NAMALWA (cell line): Measurements from ENCODE around the gene EVX2.
A peak's percentile ranks its signal among the peaks of the same experiment; 100 is the strongest.

ENCODE experiments used
- DNase-seq: peaks from one replicate; pipeline ENCODE4 v3.0.0-alpha.2; 2015; ENCODE audit warnings: low spot score

The EVX2 gene

DNA sequence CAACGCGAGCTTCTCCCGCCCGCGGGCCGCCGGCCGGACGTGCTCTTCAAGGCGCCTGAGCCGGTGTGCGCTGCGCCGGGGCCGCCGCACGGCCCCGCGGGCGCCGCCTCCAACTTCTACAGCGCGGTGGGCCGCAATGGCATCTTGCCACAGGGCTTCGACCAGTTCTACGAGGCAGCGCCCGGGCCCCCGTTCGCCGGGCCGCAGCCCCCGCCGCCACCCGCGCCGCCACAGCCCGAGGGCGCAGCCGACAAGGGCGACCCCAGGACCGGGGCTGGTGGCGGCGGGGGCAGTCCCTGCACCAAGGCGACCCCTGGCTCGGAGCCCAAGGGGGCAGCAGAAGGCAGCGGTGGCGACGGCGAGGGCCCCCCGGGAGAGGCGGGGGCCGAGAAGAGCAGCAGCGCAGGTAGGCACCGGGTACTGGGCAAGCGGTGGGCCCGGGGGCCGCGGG lies 24.0 kb upstream of the EVX2 start:
- no peak for DNase-seq

DNA sequence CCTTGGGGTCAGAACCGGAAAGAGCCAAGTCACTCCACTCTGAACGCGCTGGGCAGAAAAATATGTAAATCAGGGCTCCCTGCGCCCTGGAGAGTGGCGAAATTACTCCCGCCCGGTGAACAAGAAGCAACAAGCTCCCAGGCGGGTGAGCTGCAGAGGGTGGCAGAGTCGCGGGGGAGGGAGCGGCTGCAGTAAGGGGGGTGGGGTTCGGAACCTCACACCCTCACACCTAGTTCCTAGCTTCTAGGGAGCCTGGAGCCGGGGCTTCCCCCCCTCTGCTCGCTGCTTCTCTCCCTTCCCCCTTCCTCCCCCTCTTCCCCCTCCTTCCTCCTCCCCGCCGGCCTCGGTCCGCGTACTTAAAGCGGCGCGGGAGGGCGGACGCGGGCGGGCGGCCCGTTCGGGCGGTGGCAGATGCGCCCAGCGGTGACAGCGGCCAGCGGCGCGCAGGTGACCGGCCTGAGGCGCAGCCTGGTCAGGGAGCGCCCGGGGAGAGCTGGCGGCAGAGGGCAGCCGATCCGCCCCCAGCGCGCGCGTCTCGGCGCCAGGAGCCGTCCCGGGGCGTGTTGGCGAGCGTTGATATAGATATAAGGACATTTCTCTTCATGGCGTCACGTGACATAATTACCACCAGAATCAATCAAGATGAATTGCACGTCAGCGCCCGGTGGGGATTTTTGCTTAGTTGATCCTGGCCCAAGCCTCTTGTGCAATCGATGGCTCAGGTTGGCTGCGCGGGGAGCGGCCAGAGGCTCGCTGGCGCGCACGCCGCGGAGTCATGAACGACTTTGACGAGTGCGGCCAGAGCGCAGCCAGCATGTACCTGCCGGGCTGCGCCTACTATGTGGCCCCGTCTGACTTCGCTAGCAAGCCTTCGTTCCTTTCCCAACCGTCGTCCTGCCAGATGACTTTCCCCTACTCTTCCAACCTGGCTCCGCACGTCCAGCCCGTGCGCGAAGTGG lies 23.1 kb upstream of the EVX2 start, which contains the start of gene HOXD11:
Gene HOXD11 (plus strand): TSS at position 700 of the 959 bp plus-strand sequence. CDS start 76 bp downstream, at position 776.
- DNase-seq, result no peak

DNA sequence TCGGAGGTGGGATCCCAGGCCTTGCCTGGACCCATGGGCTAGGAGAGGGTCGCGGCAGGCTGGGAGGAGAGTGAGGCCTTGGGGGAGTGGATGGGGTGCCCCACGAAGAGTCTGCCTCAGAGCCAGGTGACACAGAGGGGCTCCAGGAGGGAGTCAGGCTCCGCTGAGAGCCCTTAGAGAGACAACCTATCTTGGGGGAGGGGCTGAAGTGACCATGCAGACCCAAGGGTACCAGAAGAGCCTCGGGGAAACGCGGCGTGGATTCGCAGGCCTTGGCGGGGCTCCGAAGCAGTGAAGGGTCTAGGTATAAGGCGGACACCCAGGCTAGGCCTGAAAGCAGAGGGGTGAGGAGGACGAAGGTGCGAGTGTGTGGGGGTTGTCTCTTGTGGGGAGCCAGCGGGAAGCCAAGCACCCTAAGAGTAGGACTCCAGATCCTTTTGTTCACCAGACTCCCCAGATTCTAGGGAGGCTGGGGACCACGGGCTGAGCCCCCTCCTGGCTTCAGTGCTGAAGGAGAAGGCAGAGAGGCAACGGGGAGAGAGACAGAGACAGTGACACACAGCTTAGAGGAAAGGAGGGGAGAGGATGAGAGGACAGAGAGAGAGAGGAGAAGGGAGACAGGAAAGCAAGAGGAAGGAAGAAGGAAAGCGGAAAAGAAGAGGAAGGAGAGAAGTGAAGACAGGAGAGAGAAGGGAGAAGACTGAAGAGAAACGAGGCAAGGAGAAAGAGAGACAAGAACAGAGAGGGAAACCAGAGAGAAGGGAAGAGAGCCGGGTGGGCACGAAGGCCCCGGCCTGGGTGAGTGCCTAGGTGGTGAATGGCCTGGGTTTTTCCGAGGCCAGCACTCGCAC lies 22.2 kb upstream of the EVX2 start:
- DNase-seq, result no peak

DNA sequence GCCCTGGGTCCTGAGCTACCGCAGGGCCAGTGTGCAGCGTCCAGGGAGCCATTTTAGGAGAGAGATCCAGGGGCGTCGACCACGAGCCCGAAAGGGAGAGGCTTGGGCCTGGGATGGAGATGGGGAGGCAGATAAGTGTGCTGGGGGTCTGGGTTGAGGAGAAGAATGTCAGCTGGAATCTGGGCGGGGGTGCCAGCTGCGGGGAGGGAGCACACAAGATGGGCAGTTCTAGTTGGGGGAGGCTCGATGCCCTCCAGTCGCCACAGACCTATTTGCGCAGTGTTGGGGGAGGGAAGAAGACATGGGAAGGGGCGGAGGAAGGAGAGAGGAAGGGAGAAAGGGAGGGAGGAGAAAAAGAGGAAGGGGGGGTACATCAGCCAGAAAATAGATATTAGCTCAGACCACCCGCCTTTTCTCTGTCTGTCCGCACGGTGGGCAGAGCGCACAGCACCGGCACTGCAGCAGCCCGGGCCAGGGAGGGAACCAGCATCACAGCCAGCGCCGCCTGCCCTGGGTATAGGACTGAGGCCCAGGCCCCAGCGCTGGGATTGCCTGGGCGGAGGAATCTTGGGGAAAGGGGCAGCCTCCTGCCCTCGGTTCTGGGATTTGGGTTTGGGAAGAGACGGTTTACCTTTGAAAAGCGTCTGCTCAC lies 21.4 kb upstream of the EVX2 start:
- no peak for DNase-seq

DNA sequence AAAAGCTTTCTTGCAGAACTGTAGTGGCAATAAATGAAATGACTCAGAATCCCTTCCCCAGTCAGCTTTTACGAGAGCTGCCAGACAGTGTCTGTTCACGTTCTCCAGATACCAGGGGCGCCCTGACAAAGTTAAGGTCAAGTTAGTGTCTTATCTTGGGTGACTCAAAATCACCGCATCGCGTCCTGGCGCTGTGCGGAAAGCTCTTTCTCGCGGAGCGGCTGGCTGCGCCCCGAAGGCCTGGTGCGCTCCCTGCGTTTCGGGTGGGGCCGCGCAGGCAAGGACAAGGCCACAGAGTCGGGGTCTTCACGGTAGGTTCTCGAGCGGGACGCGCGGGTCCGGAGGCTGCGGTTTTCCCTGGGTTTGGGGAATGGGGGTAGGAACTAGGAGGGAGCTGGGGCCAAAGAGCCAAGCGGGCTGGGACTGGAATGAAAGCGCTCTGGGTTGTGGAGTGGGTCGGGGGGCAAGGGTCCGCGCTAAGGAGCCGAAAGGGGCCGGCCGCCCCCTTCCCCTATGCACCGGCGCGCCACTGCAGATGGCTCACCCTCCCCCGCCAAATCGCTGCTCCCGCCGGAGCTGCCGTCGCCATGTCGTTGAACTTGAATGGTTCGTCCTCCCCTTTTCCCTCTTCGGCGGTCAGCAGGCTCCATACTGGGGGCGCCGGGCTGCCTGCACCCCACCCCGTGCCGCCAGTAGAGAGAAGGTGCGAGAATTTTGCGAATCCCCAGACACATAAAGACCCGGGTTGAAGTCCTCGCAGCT lies 20.7 kb upstream of the EVX2 start:
- no peak for DNase-seq

DNA sequence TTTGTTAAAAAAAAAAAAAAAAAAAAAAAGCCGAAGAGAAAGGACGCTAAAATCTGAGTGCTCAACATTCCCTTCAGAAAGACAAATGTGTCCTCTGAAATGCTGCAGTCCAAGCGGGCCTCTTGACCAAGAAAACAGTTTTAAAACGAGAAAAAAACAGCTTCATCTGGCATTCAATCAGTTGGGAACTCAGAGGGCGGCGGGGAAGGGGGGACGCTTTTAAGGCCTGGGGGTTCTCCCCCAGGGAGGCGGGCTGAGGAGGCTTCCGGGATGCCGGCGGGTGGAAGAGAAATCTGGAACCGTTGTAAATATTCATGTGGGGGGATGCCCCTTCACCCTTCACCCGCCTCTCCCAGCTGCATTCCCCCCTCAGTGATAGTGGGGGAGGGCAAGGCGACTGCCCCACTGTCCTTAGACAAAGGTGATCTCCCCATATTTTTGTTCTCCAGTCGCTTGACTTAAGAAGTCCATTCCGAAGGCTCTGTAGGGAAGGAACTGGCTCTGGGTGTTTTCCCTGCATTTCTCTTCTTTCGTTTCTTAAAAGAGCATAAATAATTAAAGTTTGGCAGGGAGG lies 20.1 kb upstream of the EVX2 start:
- no peak for DNase-seq

DNA sequence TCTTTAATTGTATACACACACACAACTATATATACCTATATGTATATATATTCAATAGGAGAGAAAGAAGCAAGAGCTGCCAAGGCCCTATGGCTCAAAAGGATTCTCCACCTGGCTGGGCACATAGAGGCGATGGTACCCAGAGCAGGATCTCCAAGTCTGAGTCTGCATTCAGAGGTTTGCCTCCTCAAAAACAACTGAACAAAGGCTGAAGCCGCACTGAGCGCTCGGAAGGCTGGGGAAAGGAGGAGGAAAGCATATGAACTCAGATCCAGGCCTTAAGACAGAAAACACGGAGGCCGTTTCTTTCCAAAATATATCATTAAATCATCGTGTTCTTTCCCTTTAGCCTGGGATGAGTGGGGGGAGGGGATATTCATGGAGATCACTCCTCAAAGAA lies 19.4 kb upstream of the EVX2 start:
- no peak for DNase-seq

DNA sequence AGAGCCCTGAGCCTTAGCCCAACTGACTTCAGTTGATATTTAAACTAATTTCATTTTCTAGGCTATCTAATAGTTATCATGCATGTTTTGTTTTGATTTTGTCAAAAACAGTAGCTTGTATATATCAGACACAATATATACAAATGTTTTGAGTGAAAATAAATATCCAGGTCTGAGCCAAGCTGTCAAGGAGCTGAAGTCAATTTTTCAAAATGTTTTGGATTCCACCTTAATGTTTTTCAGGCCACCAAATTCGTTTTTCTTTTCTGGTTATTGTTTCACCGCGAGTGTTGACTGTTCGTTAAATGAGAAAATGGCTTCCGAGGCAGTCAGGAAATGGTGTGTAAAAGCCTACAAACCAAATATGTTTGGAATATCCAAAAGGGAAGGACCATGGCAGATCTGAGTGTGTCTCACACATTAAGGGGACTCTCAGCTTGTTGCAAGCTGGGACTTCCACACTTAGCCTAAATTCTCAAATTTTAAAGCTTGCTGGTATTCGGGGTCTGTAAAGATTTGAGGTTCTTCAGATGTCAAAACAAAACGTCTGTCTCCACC lies 18.6 kb upstream of the EVX2 start:
- DNase-seq, result no peak

DNA sequence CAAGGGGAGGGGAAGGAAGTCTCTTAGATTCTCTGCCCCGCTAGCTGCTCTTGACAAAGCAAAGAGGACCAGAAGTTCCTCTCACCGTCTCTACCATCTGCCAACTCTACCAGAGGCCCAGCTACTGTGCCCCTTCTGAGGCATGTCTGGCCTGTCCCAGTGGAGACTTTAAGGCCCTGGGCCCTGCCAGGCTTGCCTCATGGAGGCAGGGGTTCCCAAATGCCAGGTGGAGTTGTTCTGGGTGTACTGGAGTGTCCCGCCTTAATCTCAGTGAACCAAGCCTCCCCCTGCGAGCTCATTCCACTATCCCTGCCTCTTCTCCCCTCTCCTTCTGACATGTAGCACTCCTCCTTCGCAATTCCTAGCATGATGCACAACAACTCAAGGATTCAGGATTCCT lies 18.1 kb upstream of the EVX2 start:
- DNase-seq, result no peak

DNA sequence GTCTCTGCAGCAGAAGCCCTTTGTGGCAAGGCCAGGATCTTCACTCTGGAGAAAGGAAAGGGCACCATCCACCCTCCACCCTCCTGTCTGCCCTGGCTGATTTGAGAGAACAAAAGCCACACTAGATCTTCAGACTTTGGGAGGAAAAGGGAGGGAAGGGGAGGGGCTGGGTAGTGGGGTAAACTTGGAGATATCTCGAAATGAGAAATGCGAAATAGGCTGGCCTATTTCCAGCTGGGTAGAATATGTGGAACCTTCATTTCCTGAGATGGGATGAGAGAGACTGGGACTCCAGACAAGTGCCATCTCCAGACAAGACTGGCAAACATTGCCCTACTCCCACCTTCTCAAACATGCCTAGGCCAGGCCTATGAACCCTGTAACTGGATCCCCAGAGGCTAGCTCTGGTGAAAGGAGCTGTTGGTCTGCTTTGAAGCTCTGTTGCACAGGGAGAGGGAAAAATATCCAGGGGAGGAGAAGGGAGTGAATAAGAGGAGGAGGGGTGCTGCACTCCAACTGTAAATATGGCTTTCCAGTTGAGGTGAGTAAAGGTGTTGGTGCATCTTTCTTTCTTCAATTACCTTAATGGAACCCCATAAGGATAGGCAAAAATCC lies 17.6 kb upstream of the EVX2 start:
- DNase-seq, result no peak

DNA sequence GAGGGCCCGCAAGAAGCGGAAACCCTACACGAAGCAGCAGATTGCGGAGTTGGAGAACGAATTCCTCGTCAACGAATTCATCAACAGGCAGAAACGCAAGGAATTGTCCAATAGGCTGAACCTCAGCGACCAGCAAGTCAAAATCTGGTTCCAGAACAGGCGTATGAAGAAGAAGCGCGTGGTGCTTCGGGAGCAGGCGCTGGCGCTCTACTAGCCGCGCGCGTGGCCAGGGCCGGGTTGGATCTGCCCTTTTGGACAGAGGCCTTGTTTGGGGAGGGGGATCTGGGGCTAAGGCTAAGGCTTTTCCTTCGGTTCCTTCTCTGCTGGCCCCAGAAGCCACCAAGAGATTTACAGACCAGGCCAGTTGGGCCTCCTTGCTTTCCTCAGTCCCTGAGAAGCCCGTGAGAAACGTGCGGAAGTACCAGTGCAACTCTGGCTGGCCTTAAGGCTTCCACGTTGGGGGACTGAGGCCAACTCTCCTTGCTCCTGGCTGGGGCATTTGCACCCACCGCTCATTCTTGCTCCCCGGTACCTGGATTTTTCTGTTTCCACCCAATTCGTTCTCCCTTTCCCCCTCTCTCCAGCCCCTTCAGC lies 16.9 kb upstream of the EVX2 start:
- no peak for DNase-seq

DNA sequence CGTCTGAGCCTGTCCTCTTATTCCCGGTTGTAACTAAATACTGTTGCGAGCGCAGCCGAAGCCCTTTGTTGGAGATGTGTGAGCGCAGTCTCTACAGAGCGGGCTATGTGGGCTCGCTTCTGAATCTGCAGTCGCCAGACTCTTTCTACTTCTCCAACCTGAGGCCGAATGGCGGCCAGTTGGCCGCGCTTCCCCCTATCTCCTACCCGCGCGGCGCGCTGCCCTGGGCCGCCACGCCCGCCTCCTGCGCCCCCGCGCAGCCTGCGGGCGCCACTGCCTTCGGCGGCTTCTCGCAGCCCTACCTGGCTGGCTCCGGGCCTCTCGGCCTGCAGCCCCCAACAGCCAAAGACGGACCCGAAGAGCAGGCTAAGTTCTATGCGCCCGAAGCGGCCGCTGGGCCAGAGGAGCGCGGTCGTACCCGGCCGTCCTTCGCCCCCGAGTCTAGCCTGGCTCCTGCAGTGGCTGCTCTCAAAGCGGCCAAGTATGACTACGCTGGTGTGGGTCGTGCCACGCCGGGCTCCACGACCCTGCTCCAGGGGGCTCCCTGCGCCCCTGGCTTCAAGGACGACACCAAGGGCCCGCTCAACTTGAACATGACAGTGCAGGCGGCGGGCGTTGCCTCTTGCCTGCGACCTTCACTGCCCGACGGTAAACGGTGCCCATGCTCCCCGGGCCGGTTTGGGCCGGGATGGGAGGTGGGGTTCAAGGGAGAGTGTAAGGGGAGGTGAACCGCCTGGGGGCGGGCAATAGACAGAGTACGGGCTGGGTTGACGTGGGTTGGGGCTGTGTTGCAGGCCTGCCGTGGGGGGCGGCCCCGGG lies 16.2 kb upstream of the EVX2 start, which contains the start of gene HOXD12:
Gene HOXD12 (plus strand): TSS at position 68 of the 819 bp plus-strand sequence. CDS start 7 bp downstream, at position 75.
- DNase-seq, result no peak

DNA sequence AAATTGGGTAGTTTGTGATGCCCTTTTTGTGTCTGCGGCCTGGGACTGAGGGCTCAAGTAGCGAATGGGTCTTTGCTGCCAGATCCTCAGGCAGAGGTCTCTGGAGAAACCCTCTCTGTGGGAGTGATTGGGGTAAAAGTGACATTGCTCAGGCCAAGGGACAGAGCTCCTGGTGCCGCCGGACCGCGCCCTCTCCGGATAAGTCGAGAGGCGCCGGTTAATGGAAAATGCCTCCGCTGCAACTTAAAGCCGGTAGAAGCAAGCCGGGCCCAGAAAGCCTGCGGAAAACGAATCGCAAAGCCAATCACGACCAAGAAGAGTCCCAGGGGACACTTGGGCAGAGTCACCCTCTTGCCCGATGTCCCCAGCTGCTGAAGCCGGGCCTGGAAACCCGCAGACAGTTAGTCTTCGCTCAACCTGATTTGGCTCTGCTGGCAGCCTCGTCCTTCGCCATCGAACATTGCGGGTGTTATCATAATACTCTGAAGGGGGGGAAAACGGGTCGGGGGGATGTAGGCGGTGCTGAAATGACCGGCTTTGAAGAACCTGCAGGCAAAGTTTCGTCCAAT lies 15.5 kb upstream of the EVX2 start:
- no peak for DNase-seq

DNA sequence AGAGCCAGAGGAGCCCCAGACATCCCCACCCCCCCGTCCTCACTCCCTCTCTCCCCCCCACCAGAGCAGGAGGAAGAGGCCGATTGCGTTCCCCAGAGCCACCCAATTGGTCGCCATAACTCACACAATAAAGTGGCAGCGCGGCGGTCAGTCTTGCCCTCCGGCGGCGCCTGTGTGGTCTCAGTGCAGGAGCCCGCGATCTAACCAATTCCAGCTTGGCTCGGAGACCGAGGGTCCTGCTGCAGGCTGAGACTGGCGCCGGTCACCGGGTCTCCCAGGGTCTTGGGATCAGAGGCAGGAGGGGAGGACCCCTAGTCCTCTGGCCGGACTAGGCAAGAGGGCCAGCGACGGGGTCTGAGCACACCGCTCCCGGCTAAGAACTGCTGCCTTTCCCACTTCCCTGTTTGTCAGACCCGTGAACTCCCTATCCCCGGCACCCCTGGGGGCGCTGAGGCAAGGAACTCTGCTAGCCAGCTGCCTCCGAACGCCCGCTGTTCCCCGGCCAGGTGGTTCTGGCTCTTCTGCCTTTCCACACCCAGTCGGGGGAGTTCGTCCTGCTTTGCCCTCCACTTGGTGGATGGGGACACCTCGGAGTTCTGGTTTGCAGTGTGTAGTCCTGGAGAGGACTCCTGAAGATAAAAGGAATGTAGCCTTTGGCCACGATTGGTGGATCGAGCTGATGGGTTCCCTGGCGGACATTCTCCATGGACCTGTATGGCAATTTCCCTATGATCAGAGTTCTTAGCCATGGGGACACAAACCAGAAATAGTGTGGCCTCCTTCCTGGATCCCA lies 14.8 kb upstream of the EVX2 start:
- DNase-seq, result no peak

DNA sequence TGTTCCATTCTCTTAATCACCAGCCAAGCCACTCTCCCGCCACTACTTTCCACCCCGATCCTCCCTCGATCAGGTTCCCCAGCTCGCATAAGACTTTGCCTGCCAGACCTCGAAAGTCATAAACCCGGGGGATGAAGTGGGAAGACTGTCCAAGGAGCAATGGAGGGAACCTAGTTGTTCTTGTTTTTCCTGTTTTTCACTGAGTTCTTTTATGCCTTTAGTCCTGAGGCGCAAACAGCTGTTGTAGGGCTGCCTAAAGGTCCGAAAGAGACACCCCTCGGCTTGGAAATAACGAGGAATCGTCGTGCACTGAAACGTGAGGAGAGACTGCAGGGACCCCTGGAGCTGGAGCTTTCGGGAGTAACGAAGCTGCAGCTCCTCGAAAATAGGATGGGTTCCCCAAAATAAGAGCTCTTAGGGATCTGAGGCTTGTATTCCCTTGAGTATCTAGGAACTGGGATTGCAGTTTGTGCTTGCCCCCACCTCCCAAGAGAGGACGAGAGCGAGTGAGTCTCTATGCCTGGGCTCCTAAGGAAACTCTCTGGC lies 14.1 kb upstream of the EVX2 start:
- DNase-seq, result no peak

DNA sequence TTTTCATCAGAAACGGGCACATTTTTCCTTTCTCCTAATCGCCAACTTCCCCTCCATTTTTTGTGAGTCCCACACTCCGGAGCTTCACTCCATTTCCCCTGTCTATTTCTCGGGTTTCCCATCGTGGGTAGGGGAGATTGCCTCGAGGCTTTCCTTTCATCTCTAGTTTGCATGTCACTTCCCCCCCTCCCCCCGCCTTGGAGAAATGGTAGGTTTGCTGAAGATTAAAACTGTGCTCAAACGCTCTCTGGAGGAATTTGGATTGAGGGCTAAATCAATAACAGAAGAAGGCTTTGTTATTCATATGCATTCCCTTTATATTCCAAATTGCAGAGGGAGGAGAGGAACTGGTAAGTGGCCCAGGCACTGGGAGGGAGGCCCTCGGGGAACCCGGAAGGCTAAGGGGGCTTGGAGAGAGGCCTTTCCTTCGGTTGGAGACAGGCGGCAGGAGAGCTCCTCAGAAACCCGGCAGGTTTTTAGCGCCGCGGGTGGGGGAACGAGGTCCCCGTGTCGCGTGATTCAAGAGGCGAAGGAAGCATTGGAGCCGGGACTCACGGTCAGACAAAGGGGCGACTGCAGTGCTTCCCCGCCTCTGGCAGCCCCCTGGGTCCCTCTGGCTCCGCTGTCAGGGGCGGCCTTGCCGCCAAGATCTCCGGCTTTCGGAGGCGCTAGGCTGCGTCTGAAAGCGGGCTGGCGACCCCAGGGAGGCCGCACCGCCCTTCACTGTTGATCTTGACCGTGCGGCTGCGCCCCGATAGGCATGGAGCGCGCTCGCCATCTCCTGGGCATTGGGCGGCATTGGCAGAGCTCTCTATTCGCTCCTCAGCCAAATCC lies 13.4 kb upstream of the EVX2 start:
- DNase-seq, result peak; percentile 67
